Neural cell (in vitro differentiated cells): ENCODE results near the gene PCNX2. TPM values are rescaled to one million over a fixed set of nuclear protein-coding genes. Genes with fewer than 3 reads are reported as not detected.

Experiments
- H2AFZ ChIP-seq: fragments of 200-600, 300-800 bp; sonication (generic), shearing (Covaris generic); 2 replicates; pipeline ENCODE4 v1.6.0; 2014; ENCODE audit warnings: low read depth, mild to moderate bottlenecking, antibody characterized with exemption, low read length, moderate library complexity
- H3F3A ChIP-seq: fragments of 200-600 bp; shearing (Covaris generic); 2 replicates; pipeline ENCODE4 v1.6.1; 2016; ENCODE audit warnings: mild to moderate bottlenecking, moderate library complexity, mixed read lengths, antibody characterized with exemption, low read length; ENCODE audit not compliant: insufficient read depth, poor library complexity, severe bottlenecking
- H3K27ac ChIP-seq: fragments of 200-600, 300-800 bp; sonication (generic), shearing (Covaris generic); 2 replicates; pipeline ENCODE4 v1.5.1; 2014; ENCODE audit warnings: mild to moderate bottlenecking, low read length, moderate library complexity
- H3K27me3 ChIP-seq: fragments of 300-800, 200-600 bp; sonication (generic), shearing (Covaris generic); 2 replicates; pipeline ENCODE4 v1.6.0; 2014; ENCODE audit warnings: mild to moderate bottlenecking, low read depth, low read length, moderate library complexity; ENCODE audit not compliant: insufficient read depth
- H3K36me3 ChIP-seq: fragments of 300-800, 200-600 bp; sonication (generic), shearing (Covaris generic); 2 replicates; pipeline ENCODE4 v1.5.1; 2014; ENCODE audit warnings: mild to moderate bottlenecking, antibody characterized with exemption, low read length, moderate library complexity; ENCODE audit not compliant: insufficient read depth
- H3K4me2 ChIP-seq: fragments of 300-800, 200-600 bp; sonication (generic), shearing (Covaris generic); 2 replicates; pipeline ENCODE4 v1.6.0; 2014; ENCODE audit warnings: mild to moderate bottlenecking, low read length
- H3K4me3 ChIP-seq: fragments of 300-800, 200-600 bp; sonication (generic), shearing (Covaris generic); 2 replicates; pipeline ENCODE4 v1.5.1; 2014; ENCODE audit warnings: mild to moderate bottlenecking, low read length, moderate library complexity
- H3K79me2 ChIP-seq: fragments of 200-600 bp; shearing (Covaris generic); replicated peaks from 2 replicates; pipeline ENCODE4 v1.6.0; 2014; ENCODE audit warnings: mild to moderate bottlenecking, low read length, moderate library complexity; ENCODE audit not compliant: insufficient read depth
- H3K9ac ChIP-seq: fragments of 300-800, 200-600 bp; sonication (generic), shearing (Covaris generic); 2 replicates; pipeline ENCODE4 v1.6.1; 2016; ENCODE audit warnings: mild to moderate bottlenecking, low read length, mixed read lengths
- H3K9me2 ChIP-seq: fragments of 200-600 bp; shearing (Covaris generic); 2 replicates; pipeline ENCODE4 v1.6.1; 2016; ENCODE audit warnings: mild to moderate bottlenecking, low read length, mixed read lengths; ENCODE audit not compliant: insufficient read depth
- H3K9me3 ChIP-seq: fragments of 200-600, 300-800 bp; sonication (generic), shearing (Covaris generic); 2 replicates; pipeline ENCODE4 v1.6.1; 2016; ENCODE audit warnings: mild to moderate bottlenecking, mixed run types, low read length, moderate library complexity, mixed read lengths
- H4K20me1 ChIP-seq: fragments of 200-600 bp; shearing (Covaris generic); 2 replicates; pipeline ENCODE4 v1.6.1; 2016; ENCODE audit warnings: mild to moderate bottlenecking, mixed run types; ENCODE audit not compliant: insufficient read depth
- CTCF ChIP-seq: fragments of 450-650 bp; IDR thresholded peaks from 2 replicates; pipeline ENCODE4 v1.5.1; 2014; ENCODE audit warnings: antibody characterized with exemption, mild to moderate bottlenecking, moderate library complexity; ENCODE audit not compliant: poor library complexity, severe bottlenecking
- EP300 ChIP-seq: fragments of 450-650 bp; conservative IDR thresholded peaks from 2 replicates; pipeline ENCODE4 v1.6.1; 2014; ENCODE audit warnings: antibody characterized with exemption, mild to moderate bottlenecking, moderate library complexity; ENCODE audit not compliant: poor library complexity, severe bottlenecking
- EZH2 ChIP-seq: fragments of 200-600, 300-800 bp; shearing (Covaris generic), sonication (generic); IDR thresholded peaks from 2 replicates; pipeline ENCODE4 v1.6.1; 2014; ENCODE audit warnings: antibody characterized with exemption, low read length, borderline replicate concordance, mild to moderate bottlenecking; ENCODE audit not compliant: insufficient read depth, poor library complexity, severe bottlenecking
- MXI1 ChIP-seq: fragments of 450-650 bp; conservative IDR thresholded peaks from 2 replicates; pipeline ENCODE4 v1.6.1; 2014; ENCODE audit warnings: antibody characterized with exemption, mild to moderate bottlenecking; ENCODE audit not compliant: poor library complexity, severe bottlenecking
- POLR2AphosphoS5 ChIP-seq: IDR thresholded peaks from 2 replicates; pipeline ENCODE4 v1.6.1; 2012
- RAD21 ChIP-seq: fragments of 450-650 bp; conservative IDR thresholded peaks from 2 replicates; pipeline ENCODE4 v1.6.1; 2014; ENCODE audit warnings: antibody characterized with exemption, mild to moderate bottlenecking, moderate library complexity
- REST ChIP-seq: IDR thresholded peaks from 2 replicates; pipeline ENCODE4 v1.6.1; 2012; ENCODE audit warnings: borderline replicate concordance
- SMC3 ChIP-seq: fragments of 450-650 bp; conservative IDR thresholded peaks from 2 replicates; pipeline ENCODE4 v1.6.1; 2014; ENCODE audit warnings: antibody characterized with exemption, mild to moderate bottlenecking, moderate library complexity; ENCODE audit not compliant: poor library complexity
- TAF1 ChIP-seq: IDR thresholded peaks from 2 replicates; pipeline ENCODE4 v1.6.1; 2012; ENCODE audit warnings: low read depth
- polyA plus RNA-seq: library from polyadenylated mRNA; depleted of rRNA; stranded (reverse); fragments of >200 nt; gene quantifications from 2 replicates; pipeline ENCODE4 v1.2.3, GENCODE V29; 2014

PCNX2 gene
- polyA plus RNA-seq, 1 donor from 2014 or later = 17.2 TPM

GRCh38 chr1:233217832-233218231, 77.7 kb downstream of the PCNX2 start:
- H3K4me3 ChIP-seq = no peak overlapping the region
- no peak overlapping the region for H3K27ac ChIP-seq
- no peaks in the 10 kb centered on the region for H3K79me2 ChIP-seq
- H3K9ac ChIP-seq = no peak overlapping the region
- no peaks in the 10 kb centered on the region for H3K9me2 ChIP-seq
- no peak overlapping the region for H2AFZ ChIP-seq
- H4K20me1 ChIP-seq = no peaks in the 10 kb centered on the region
- H3K27me3 ChIP-seq = no peaks in the 10 kb centered on the region
- no peaks in the 10 kb centered on the region for H3F3A ChIP-seq
- no peak overlapping the region for H3K4me2 ChIP-seq
- no peaks in the 10 kb centered on the region for H3K9me3 ChIP-seq
- no peak for TF ChIP-seq RAD21
- no peak for TF ChIP-seq SMC3
- TF ChIP-seq TAF1 = no peak
- no peak for TF ChIP-seq POLR2AphosphoS5
- TF ChIP-seq EP300 = no peak
- TF ChIP-seq EZH2 = no peak
- TF ChIP-seq REST = no peak
- TF ChIP-seq CTCF = no peak
- TF ChIP-seq MXI1 = no peak
- peaks cover 8% of the 10 kb centered on the region for H3K36me3 ChIP-seq

GRCh38 chr1:233216009-233216408, 79.5 kb downstream of the PCNX2 start:
- peaks cover 8% of the 10 kb centered on the region for H3K36me3 ChIP-seq
- no peaks in the 10 kb centered on the region for H3F3A ChIP-seq
- TF ChIP-seq MXI1 (no peak), SMC3 (no peak), CTCF (no peak), POLR2AphosphoS5 (no peak), TAF1 (no peak), RAD21 (no peak), EP300 (no peak), REST (no peak), EZH2 (no peak)
- H3K27ac ChIP-seq = peak overlapping the region; percentile 49
- no peak overlapping the region for H3K4me3 ChIP-seq
- H3K9me3 ChIP-seq = no peaks in the 10 kb centered on the region
- H3K79me2 ChIP-seq = no peaks in the 10 kb centered on the region
- no peak overlapping the region for H2AFZ ChIP-seq
- no peaks in the 10 kb centered on the region for H4K20me1 ChIP-seq
- no peak overlapping the region for H3K4me2 ChIP-seq
- H3K9ac ChIP-seq = no peak overlapping the region
- no peaks in the 10 kb centered on the region for H3K9me2 ChIP-seq
- no peaks in the 10 kb centered on the region for H3K27me3 ChIP-seq
